OCI-LY1 (cell line): Measurements from ENCODE around the gene WDFY4.
"Not testable (repeated sequence)": the region's sequence is repeated elsewhere in the genome, so short reads cannot be mapped to it uniquely, and the experiment has no call there.

Experiments used
- EZH2 ChIP-seq: fragments of 200-600 bp; sonication (generic), shearing (Covaris generic); IDR thresholded peaks from 2 replicates; pipeline ENCODE4 v1.8.0; 2017; ENCODE audit warnings: borderline replicate concordance, mixed run types, mild to moderate bottlenecking, antibody characterized with exemption, low read length, moderate library complexity, mixed read lengths
- TF ChIP-seq, protein P1 (sequence below): fragments of 200-600 bp; sonication (generic), shearing (Covaris generic); IDR thresholded peaks from 2 replicates; pipeline ENCODE4 v1.5.1; 2017; ENCODE audit warnings: mild to moderate bottlenecking, antibody characterized with exemption, low read length, moderate library complexity, mixed read lengths

DNA sequence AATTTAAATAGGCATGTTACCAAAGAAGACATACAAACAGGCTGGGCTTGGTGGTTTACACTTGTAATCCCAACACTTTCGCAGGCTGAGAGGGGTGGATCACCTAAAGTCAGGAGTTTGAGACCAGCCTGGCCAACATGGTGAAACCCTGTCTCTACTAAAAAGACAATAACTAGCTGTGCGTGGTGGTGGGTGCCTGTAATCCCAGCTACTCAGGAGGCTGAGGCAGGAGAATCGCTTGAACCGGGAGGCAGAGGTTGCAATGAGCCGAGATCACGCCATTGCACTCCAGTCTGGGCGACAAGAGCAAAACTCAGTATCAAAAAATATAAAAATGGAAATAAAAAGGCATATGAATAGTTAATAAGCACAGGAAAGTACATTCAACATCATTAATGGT lies 37.6 kb upstream of the WDFY4 start:
- TF ChIP-seq, protein P1, sequence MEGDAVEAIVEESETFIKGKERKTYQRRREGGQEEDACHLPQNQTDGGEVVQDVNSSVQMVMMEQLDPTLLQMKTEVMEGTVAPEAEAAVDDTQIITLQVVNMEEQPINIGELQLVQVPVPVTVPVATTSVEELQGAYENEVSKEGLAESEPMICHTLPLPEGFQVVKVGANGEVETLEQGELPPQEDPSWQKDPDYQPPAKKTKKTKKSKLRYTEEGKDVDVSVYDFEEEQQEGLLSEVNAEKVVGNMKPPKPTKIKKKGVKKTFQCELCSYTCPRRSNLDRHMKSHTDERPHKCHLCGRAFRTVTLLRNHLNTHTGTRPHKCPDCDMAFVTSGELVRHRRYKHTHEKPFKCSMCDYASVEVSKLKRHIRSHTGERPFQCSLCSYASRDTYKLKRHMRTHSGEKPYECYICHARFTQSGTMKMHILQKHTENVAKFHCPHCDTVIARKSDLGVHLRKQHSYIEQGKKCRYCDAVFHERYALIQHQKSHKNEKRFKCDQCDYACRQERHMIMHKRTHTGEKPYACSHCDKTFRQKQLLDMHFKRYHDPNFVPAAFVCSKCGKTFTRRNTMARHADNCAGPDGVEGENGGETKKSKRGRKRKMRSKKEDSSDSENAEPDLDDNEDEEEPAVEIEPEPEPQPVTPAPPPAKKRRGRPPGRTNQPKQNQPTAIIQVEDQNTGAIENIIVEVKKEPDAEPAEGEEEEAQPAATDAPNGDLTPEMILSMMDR = not testable (repeated sequence)
- TF ChIP-seq EZH2 = not testable (repeated sequence)
